ENCODE measurements around the gene CLMN.

DNA sequence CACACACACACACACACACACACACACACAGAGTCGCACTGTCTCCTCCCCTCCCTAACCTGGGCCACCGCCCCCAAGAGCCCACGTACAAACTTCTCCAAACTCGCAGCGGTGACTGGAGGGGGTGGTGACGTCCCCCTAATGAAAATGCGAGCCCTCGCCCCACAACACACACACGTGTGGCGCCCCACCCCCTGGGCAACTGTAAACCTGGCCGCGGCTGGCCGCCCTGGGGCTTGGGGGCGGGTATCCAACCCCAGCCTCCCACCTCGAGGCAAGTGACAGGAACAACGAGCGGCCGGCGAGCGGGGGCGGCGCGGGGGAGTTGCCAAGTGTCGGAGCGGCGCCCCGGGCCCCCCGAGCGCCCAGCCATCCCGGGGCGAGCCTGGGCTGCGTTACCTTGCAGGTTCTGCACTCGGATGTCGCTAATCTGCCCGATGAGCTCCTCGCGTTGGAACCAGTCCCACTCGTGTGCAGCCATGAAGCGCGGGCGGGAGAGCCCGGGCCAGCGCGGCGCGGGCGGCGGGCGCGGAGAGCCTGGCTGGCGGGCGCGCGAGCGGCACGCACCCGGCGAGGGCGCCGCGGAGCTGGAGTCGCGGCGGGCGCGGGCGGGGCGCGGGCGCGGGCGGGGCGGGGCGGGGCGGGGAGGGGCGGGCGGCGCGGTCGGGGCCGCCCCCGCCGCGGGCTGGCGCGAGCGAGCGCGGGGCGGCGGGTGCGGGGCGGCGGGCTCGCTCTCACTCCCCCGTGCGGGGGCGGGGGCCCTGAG lies at the start of gene CLMN:
- no peak for TF ChIP-seq CTCF (IDR thresholded peaks at IDR 0.05)
- TF ChIP-seq POLR2AphosphoS5 (IDR thresholded peaks at IDR 0.05) = no peak

Measured in gastroesophageal sphincter (tissue), 3 donors.